GM12878 (cell line): ENCODE results near the gene ADGRV1. TPM values are rescaled to one million over a fixed set of nuclear protein-coding genes. Genes with fewer than 3 reads are reported as not detected.

Experiments used
- ATAC-seq: fragments of 200-7000 bp; cut with Tn5 transposase; 3 replicates; pipeline ENCODE4 v1.9.1; 2020; ENCODE audit warnings: mild to moderate bottlenecking, moderate library complexity
- BruUV-seq: library from RNA; stranded (reverse); fragments of 400-500 nt; replicated peaks from 2 replicates; lab custom pipeline; 2021; lab: Mats Ljungman, UMichigan
- CTCF ChIA-PET: fragments of 300-600 bp; sonication (Branson Sonifier 250); formaldehyde crosslinking; extraction: SDS; loops from one replicate; lab custom pipeline; 2021; ENCODE audit warnings: inconsistent platforms; lab: Yijun Ruan, JAX
- POLR2A ChIA-PET: fragments of 350-600 bp; formaldehyde crosslinking; extraction: SDS; loops from one replicate; lab custom pipeline; 2021; ENCODE audit warnings: inconsistent platforms; lab: Charles Lee
- RAD21 ChIA-PET: fragments of 300-600 bp; sonication (Branson Sonifier 250); formaldehyde crosslinking; loops from one replicate; lab custom pipeline; 2023; ENCODE audit warnings: antibody characterized with exemption; ENCODE audit not compliant: unreplicated experiment; lab: Charles Lee
- SMC1A ChIA-PET: fragments of 300-600 bp; sonication (Branson Sonifier 250); formaldehyde crosslinking; loops from one replicate; lab custom pipeline; 2023; ENCODE audit not compliant: unreplicated experiment, uncharacterized antibody; lab: Charles Lee
- DNase-seq: peaks from one replicate; pipeline ENCODE4 v3.0.0-alpha.2; 2011; ENCODE audit warnings: low read depth, low spot score
- FAIRE-seq: peaks from 3 replicates; lab custom pipeline; 2011; peaks lifted over from hg19 to GRCh38; lab: Jason Lieb, UNC
- H2AFZ ChIP-seq: 2 replicates; pipeline ENCODE4 v1.6.0; 2011; ENCODE audit warnings: low read depth, low read length, control low read depth; ENCODE audit not compliant: control insufficient read depth
- H3K27ac ChIP-seq: 2 replicates; pipeline ENCODE4 v1.5.1; 2011; ENCODE audit warnings: control low read depth; ENCODE audit not compliant: control insufficient read depth, insufficient read depth
- H3K27me3 ChIP-seq, 2 experiments: replicated peaks in 1 of 2; 2 replicates each; pipeline versions ENCODE4 v1.6.0 to v1.6.1; 2011; ENCODE audit warnings: low read length in 1 of 2; ENCODE audit not compliant: control insufficient read depth in 2 of 2, insufficient read depth in 2 of 2
- H3K36me3 ChIP-seq, 2 experiments: 2 replicates each; pipeline ENCODE4 v1.5.1; 2011; ENCODE audit warnings: low read length in 1 of 2; ENCODE audit not compliant: control insufficient read depth in 2 of 2, insufficient read depth in 2 of 2
- H3K4me1 ChIP-seq: 2 replicates; pipeline ENCODE4 v1.6.1; 2011; ENCODE audit warnings: mild to moderate bottlenecking, low read length, moderate library complexity, mixed read lengths; ENCODE audit not compliant: control insufficient read depth, insufficient read depth
- H3K4me2 ChIP-seq: 2 replicates; pipeline ENCODE4 v1.6.0; 2011; ENCODE audit warnings: control low read depth; ENCODE audit not compliant: control insufficient read depth, insufficient read depth
- H3K4me3 ChIP-seq: fragments of 200-600 bp; sonication (generic); 2 replicates; pipeline ENCODE4 v1.5.1; 2016
- H3K79me2 ChIP-seq: 2 replicates; pipeline ENCODE4 v1.6.0; 2011; ENCODE audit warnings: low read length; ENCODE audit not compliant: control insufficient read depth, insufficient read depth
- H3K9ac ChIP-seq: 2 replicates; pipeline ENCODE4 v1.8.0; 2011; ENCODE audit warnings: low read length, control low read depth, mixed read lengths; ENCODE audit not compliant: control insufficient read depth, insufficient read depth
- H3K9me3 ChIP-seq: replicated peaks from 3 replicates; pipeline ENCODE4 v1.5.1; 2011; ENCODE audit warnings: mild to moderate bottlenecking, low read length; ENCODE audit not compliant: control insufficient read depth, insufficient read depth
- H4K20me1 ChIP-seq: 2 replicates; pipeline ENCODE4 v1.6.0; 2011; ENCODE audit not compliant: control insufficient read depth, insufficient read depth
- ATF7 ChIP-seq: fragments of 450-650 bp; IDR thresholded peaks from 2 replicates; pipeline ENCODE4 v1.6.1; 2016; ENCODE audit warnings: low read depth, mild to moderate bottlenecking
- BHLHE40 ChIP-seq, 2 experiments: fragments of 450-650 bp in 1 of 2; IDR thresholded peaks; 2 replicates each; pipeline ENCODE4 v1.6.1; 2011 to 2017; ENCODE audit warnings: low read depth in 2 of 2, borderline replicate concordance in 1 of 2, improper control_type of control experiment in 1 of 2, low read length in 1 of 2, mild to moderate bottlenecking in 1 of 2
- CBX5 ChIP-seq: sonication (generic); IDR thresholded peaks from 2 replicates; pipeline ENCODE4 v1.6.1; 2016; ENCODE audit warnings: low read depth, moderate library complexity, mild to moderate bottlenecking, inconsistent platforms
- CEBPZ ChIP-seq: fragments of 150-350 bp; IDR thresholded peaks from 2 replicates; pipeline ENCODE4 v1.6.1; 2016; ENCODE audit warnings: low read depth, low read length
- MYC ChIP-seq: IDR thresholded peaks from 2 replicates; pipeline ENCODE4 v1.6.1; 2011; ENCODE audit warnings: mild to moderate bottlenecking, low read length, moderate library complexity, inconsistent platforms; ENCODE audit not compliant: insufficient read depth, insufficient replicate concordance, insufficient read length, severe bottlenecking
- NFYB ChIP-seq: IDR thresholded peaks from 2 replicates; pipeline ENCODE4 v1.6.1; 2011; ENCODE audit warnings: low read depth, mild to moderate bottlenecking, low read length, improper control_type of control experiment, moderate library complexity; ENCODE audit not compliant: insufficient read depth
- NR2F1 ChIP-seq: fragments of 450-650 bp; conservative IDR thresholded peaks from 2 replicates; pipeline ENCODE4 v1.6.1; 2017; ENCODE audit warnings: mild to moderate bottlenecking
- POLR2A ChIP-seq: IDR thresholded peaks from 2 replicates; pipeline ENCODE4 v1.6.1; 2011; ENCODE audit warnings: low read depth, mild to moderate bottlenecking, low read length
- SP1 ChIP-seq: IDR thresholded peaks from one replicate; pipeline ENCODE4 v1.6.1; 2011; ENCODE audit warnings: low read depth, low read length
- SRF ChIP-seq, 2 experiments: IDR thresholded peaks; 2 replicates each; pipeline ENCODE4 v1.6.1; 2011; ENCODE audit warnings: low read depth in 2 of 2, low read length in 2 of 2, mild to moderate bottlenecking in 1 of 2, moderate library complexity in 1 of 2
- STAT3 ChIP-seq: IDR thresholded peaks from 2 replicates; pipeline ENCODE4 v1.6.1; 2011; ENCODE audit warnings: low read depth, low read length, improper control_type of control experiment
- USF2 ChIP-seq: IDR thresholded peaks from 2 replicates; pipeline ENCODE4 v1.6.1; 2011; ENCODE audit warnings: low read depth, low read length, improper control_type of control experiment, borderline replicate concordance
- WGBS: methylation state at CpG from one replicate; pipeline ENCODE4 v1.1.6; 2016; ENCODE audit warnings: low lambda C conversion rate; ENCODE audit not compliant: insufficient replicate concordance, insufficient coverage; ENCODE audit errors: missing lambda C conversion rate; 5-methylcytosine and 5-hydroxymethylcytosine counted together
- in situ Hi-C: fragments of 300-500 bp; cut with MboI; formaldehyde crosslinking; loops from 9 replicates; pipeline ENCODE4 v1.14.3; 2018; ENCODE audit warnings: mixed read lengths
- intact Hi-C: fragments of 100-400 bp; cut with micrococcal nuclease; formaldehyde crosslinking; loops from one replicate; pipeline ENCODE4 v1.14.2; 2022; ENCODE audit not compliant: unreplicated experiment
- polyA plus RNA-seq, 11 experiments: library from polyadenylated mRNA; depleted of rRNA in 4 of 11; unstranded in 6 of 11; stranded (reverse) in 5 of 11; fragments of >200 nt; fragmentation: Nextera tagmentation in 4 of 11; fragmentation: Illumina TruSeq in 1 of 11; extraction: Ambion mirVana in 4 of 11; extraction: Trizol in 1 of 11; gene quantifications; 1 replicate in 1 of 11; 2 replicates in 10 of 11; pipeline versions ENCODE4 v1.2.1 to v1.2.3, GENCODE V29; 2011 to 2016; ENCODE audit warnings: inconsistent platforms in 2 of 11, missing spikeins in 2 of 11, low read depth in 1 of 11
- total RNA-seq, 4 experiments: library from RNA; depleted of rRNA in 3 of 4; stranded (reverse); fragments of >200 nt in 3 of 4; fragmentation: Illumina TruSeq in 1 of 4; extraction: Trizol in 1 of 4; gene quantifications; 2 replicates each; pipeline versions ENCODE4 v1.2.1 to v1.2.3, GENCODE V29; 2013 to 2021

ADGRV1 gene
- total and polyA plus RNA-seq, 10 of the 15 experiments (the other 5 are each of a cell fraction or from before 2014, with no cell fraction given) = 0.04 to 8.1 (median 0.16) TPM; not detected in 1

GRCh38 chr5:91178461-91178860 lies 619.9 kb downstream of the ADGRV1 start (continued):
- TF ChIP-seq CEBPZ (no peak), SRF (IDR thresholded peaks at IDR 0.05; ENCODE audit: low read depth in 2 of 2, low read length in 2 of 2) (no peak)
- TF ChIP-seq, all 136 proteins: peak for 0

GRCh38 chr5:91179018-91179417 lies 620.4 kb downstream of the ADGRV1 start:
- no peak overlapping the region for H3K27ac ChIP-seq
- in situ Hi-C loops = no loop called here
- H3K36me3 ChIP-seq = no peaks in the 10 kb centered on the region
- CTCF ChIA-PET = interaction anchor here (0.9 to 1.3 kb wide), 2 partner anchors 119 to 241 kb away, joined by 3 to 4 read pairs; no protein-coding TSS in a partner anchor
- DNase-seq (no peak), ATAC-seq (no peak)
- H3K27me3 ChIP-seq = no peaks in the 10 kb centered on the region
- H4K20me1 ChIP-seq = no peaks in the 10 kb centered on the region
- 95% methylated on average over 1 of the region's 1 CpG for WGBS
- no peak overlapping the region for H2AFZ ChIP-seq
- SMC1A ChIA-PET = interaction anchor here (0.6 to 2.0 kb wide), 3 partner anchors 8 to 211 kb away, joined by 3 to 6 read pairs (median 4); no protein-coding TSS in a partner anchor
- H3K4me2 ChIP-seq = no peak overlapping the region
- no peak overlapping the region for H3K4me3 ChIP-seq
- no peaks in the 10 kb centered on the region for H3K79me2 ChIP-seq
- TF ChIP-seq NFYB (no peak), NR2F1 (no peak), CBX5 (no peak), ATF7 (no peak), USF2 (no peak), POLR2A (no peak), MYC (no peak), SP1 (no peak), STAT3 (no peak), BHLHE40 (IDR thresholded peaks at IDR 0.05; ENCODE audit: borderline replicate concordance in 1 of 2, low read depth in 2 of 2, low read length in 1 of 2) (no peak)
- TF ChIP-seq, all 136 proteins: peak for 0
- peaks cover 5% of the 10 kb centered on the region; the same call in 1 of the 2 replicates for H3K4me1 ChIP-seq
- H3K9me3 ChIP-seq = no peaks in the 10 kb centered on the region
- no TSS peak for BruUV-seq
- H3K9ac ChIP-seq = no peak overlapping the region
- intact Hi-C loops = no loop called here
- FAIRE-seq = no peak
- ChIA-PET POLR2A (no interaction called here), RAD21 (interaction anchor here (2.0 kb wide), 1 partner anchor 206 kb away, joined by 6 read pairs; no protein-coding TSS in a partner anchor)
